Prostate gland (tissue), 2 donors: ENCODE data around the gene JPH4. TPM values are rescaled to one million over a fixed set of nuclear protein-coding genes. Genes with fewer than 3 reads are reported as not detected.

Experiments used
- DNase-seq: peaks from one replicate; pipeline ENCODE4 v3.0.0-alpha.2; 2019; ENCODE audit warnings: low spot score
- H3K27ac ChIP-seq, 2 donors: fragments of 200-600 bp; sonication (generic); 2 replicates each; pipeline ENCODE4 v1.5.1; 2017 to 2019
- H3K27me3 ChIP-seq: fragments of 200-600 bp; sonication (generic); replicated peaks from 2 replicates; pipeline ENCODE4 v1.5.1; 2019; ENCODE audit not compliant: insufficient read depth
- H3K36me3 ChIP-seq, 2 donors: fragments of 200-600 bp; sonication (generic); 1 replicate in 1 of 2; 2 replicates in 1 of 2; pipeline versions ENCODE4 v1.5.1 to v1.8.1; 2017 to 2019
- H3K4me1 ChIP-seq: fragments of 200-600 bp; sonication (generic); replicated peaks from 2 replicates; pipeline ENCODE4 v1.5.1; 2019
- H3K4me3 ChIP-seq, 2 donors: fragments of 200-600 bp; sonication (generic); 2 replicates each; pipeline ENCODE4 v1.5.1; 2017 to 2019
- H3K9me3 ChIP-seq: fragments of 200-600 bp; sonication (generic); 2 replicates; pipeline ENCODE4 v1.5.1; 2017
- CTCF ChIP-seq, 4 experiments: fragments of 200-600 bp in 2 of 4; fragments of 450-650 bp in 2 of 4; sonication (generic) in 2 of 4; IDR thresholded peaks; 1 replicate in 3 of 4; 2 replicates in 1 of 4; pipeline ENCODE4 v1.5.1; 2016 to 2019; ENCODE audit warnings: antibody characterized with exemption in 4 of 4, mild to moderate bottlenecking in 2 of 4, moderate library complexity in 2 of 4
- POLR2A ChIP-seq: fragments of 450-650 bp; IDR thresholded peaks from one replicate; pipeline ENCODE4 v1.6.1; 2016; ENCODE audit warnings: antibody characterized with exemption, mild to moderate bottlenecking
- POLR2AphosphoS5 ChIP-seq: sonication (generic); formaldehyde crosslinking; IDR thresholded peaks from one replicate; pipeline ENCODE4 v1.6.1; 2017; ENCODE audit warnings: antibody characterized with exemption
- WGBS: methylation state at CpG from one replicate; pipeline ENCODE4 v1.1.5; 2018; 5-methylcytosine and 5-hydroxymethylcytosine counted together
- intact Hi-C: fragments of 100-400 bp; cut with DNase I; formaldehyde crosslinking; loops from one replicate; pipeline ENCODE4 v1.14.2; 2022
- total RNA-seq, 2 donors: library from RNA; depleted of rRNA; stranded (reverse); fragments of >200 nt; gene quantifications; one replicate each; pipeline ENCODE4 v1.1.0, GENCODE V29; 2016

Gene JPH4
- total RNA-seq, 2 donors from 2014 or later, result 8.5 to 17.8 TPM

GRCh38 chr14:23543403-23543802, 35.2 kb downstream of the JPH4 start:
- intact Hi-C loops, result no loop called here

DNA sequence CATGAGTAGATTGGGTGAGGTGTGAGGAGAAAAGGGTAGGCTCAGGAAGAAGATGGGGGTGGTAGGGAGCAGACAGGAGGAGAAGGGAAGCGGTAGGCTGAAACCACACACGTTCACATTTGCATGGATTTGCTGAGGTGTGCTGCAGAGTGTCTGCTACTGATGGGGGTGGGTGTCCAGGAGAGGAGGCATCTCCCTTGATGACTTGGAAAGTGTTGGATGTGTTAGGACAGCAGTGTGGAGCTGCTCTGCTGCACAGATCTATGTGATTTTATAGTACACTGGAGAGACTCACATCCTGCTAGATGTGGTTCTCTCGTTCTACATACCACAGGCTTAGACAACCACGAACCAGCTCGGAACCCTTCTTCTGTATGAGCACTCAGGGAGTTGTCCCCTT, 36.3 kb downstream of the JPH4 start:
- 84% methylated on average over 5 of the region's 5 CpGs for WGBS
- no peak for DNase-seq
- intact Hi-C loops, result no loop called here
- Histone ChIP-seq H3K27ac (no peak overlapping the region), H3K36me3 (no peaks in the 10 kb centered on the region), H3K9me3 (no peaks in the 10 kb centered on the region), H3K4me1 (no peaks in the 10 kb centered on the region), H3K4me3 (no peak overlapping the region), H3K27me3 (no peaks in the 10 kb centered on the region)
- TF ChIP-seq POLR2AphosphoS5 (no peak), POLR2A (no peak), CTCF (IDR thresholded peaks at IDR 0.05) (no peak)

More at GRCh38 chr14:23543403-23543802, 35.2 kb downstream of the JPH4 start:
- no peak for DNase-seq
- no peak overlapping the region for H3K4me3 ChIP-seq
- no peaks in the 10 kb centered on the region for H3K4me1 ChIP-seq
- TF ChIP-seq CTCF (IDR thresholded peaks at IDR 0.05), result no peak
- TF ChIP-seq POLR2AphosphoS5, result no peak
- TF ChIP-seq POLR2A, result no peak
- no peak overlapping the region for H3K27ac ChIP-seq
- 95% methylated on average over 5 of the region's 5 CpGs for WGBS
- H3K9me3 ChIP-seq, result no peaks in the 10 kb centered on the region
- no peaks in the 10 kb centered on the region for H3K27me3 ChIP-seq
- no peaks in the 10 kb centered on the region for H3K36me3 ChIP-seq

DNA sequence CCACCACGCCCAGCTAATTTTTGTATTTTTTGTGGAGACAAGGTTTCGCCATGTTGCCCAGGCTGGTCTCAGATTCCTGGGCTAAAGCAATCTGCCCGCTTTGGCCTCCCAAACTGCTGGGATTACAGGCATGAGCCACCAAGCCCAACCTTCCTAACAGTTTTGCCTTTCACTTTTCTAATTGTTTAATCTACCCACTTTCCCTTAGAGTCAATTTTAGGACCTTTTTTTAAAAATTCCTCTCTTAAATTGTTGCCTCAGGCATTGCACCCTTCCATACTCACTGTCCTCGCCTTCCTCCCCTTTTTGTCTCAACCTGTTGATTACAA, 38.5 kb downstream of the JPH4 start:
- Histone ChIP-seq H3K4me1 (no peaks in the 10 kb centered on the region), H3K27me3 (no peaks in the 10 kb centered on the region), H3K4me3 (no peak overlapping the region), H3K36me3 (no peaks in the 10 kb centered on the region), H3K27ac (no peak overlapping the region), H3K9me3 (no peaks in the 10 kb centered on the region)
- intact Hi-C loops, result no loop called here
- WGBS, result 81% methylated on average over 4 of the region's 4 CpGs
- TF ChIP-seq CTCF (IDR thresholded peaks at IDR 0.05), result no peak
- no peak for TF ChIP-seq POLR2AphosphoS5
- no peak for TF ChIP-seq POLR2A
- DNase-seq, result no peak

GRCh38 chr14:23539248-23540140, 39.1 kb downstream of the JPH4 start:
- no peak overlapping the region for H3K27ac ChIP-seq
- H3K36me3 ChIP-seq, result no peaks in the 10 kb centered on the region
- H3K9me3 ChIP-seq, result no peaks in the 10 kb centered on the region
- intact Hi-C loops, result no loop called here
- 39% methylated on average over 10 of the region's 10 CpGs for WGBS
- H3K27me3 ChIP-seq, result no peaks in the 10 kb centered on the region
- TF ChIP-seq POLR2A (no peak), POLR2AphosphoS5 (no peak), CTCF (IDR thresholded peaks at IDR 0.05) (peak; percentile 40 to 68 (median 56))
- no peak for DNase-seq
- no peak overlapping the region for H3K4me3 ChIP-seq
- H3K4me1 ChIP-seq, result no peaks in the 10 kb centered on the region

DNA sequence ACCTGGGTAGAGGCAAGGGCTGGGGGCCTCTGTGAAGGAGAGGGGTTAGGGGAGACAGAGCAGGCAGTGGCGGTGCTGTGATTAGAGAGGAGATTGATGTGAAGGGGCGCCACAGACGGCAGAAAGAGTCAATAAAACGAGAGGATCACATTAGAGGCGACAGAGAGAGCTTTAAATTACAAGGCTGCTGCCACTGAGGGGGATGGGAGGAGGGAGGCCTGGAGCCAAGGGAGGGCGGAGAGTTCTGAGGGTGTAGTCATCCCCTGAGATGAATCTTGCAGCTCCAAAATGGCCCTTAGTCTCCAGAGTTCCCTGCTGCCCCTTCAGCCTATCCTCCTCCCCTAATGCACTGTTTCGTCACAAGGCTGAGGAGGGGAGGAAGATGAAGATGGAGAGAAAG, 39.8 kb downstream of the JPH4 start:
- no peak for DNase-seq
- Histone ChIP-seq H3K27me3 (no peaks in the 10 kb centered on the region), H3K36me3 (no peaks in the 10 kb centered on the region), H3K9me3 (no peaks in the 10 kb centered on the region), H3K27ac (no peak overlapping the region), H3K4me3 (no peak overlapping the region), H3K4me1 (no peaks in the 10 kb centered on the region)
- 27% methylated on average over 7 of the region's 7 CpGs for WGBS
- intact Hi-C loops, result no loop called here
- TF ChIP-seq POLR2A (no peak), POLR2AphosphoS5 (no peak), CTCF (IDR thresholded peaks at IDR 0.05) (no peak)
